ENCODE data around the gene TANC1. TPM values are rescaled to one million over a fixed set of nuclear protein-coding genes. Genes with fewer than 3 reads are reported as not detected.

Gene TANC1
- total RNA-seq, 1 donor: 34.7 TPM

DNA sequence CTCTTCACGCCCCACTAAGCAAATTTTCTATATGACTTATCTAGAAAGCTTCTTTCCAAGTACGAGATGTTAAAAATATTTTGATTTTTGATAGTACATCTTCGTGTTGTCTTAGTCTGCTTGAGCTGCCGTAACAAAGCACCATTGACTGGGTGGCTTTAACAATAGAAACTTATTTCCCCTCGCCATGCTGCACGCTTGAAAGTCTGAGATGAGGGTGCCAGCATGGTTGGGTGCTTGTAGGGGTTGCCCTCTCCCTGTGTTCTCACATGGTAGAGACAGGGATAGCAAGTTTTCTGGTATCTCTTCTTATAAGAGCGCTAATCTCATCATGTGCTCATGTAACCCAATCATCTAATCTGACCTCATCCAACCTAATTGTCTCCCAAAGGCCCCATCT, 106.2 kb downstream of the TANC1 start:
- Histone ChIP-seq H3K27me3 (ENCODE audit: insufficient read depth, low read length) (no peaks in the 10 kb centered on the region), H3K27ac (ENCODE audit: low read depth, low read length) (no peak overlapping the region), H2AFZ (ENCODE audit: low read length) (no peak overlapping the region), H3K4me2 (ENCODE audit: insufficient read depth, low read length) (no peak overlapping the region), H4K20me1 (ENCODE audit: insufficient read depth, low read length) (no peaks in the 10 kb centered on the region), H3K4me1 (ENCODE audit: insufficient read depth, low read length) (peaks cover 45% of the 10 kb centered on the region), H3K4me3 (ENCODE audit: insufficient read depth, low read length) (no peak overlapping the region), H3K9me3 (ENCODE audit: low read depth, low read length) (no peaks in the 10 kb centered on the region), H3K79me2 (ENCODE audit: insufficient read depth, low read length) (peaks cover 5% of the 10 kb centered on the region), H3K36me3 (ENCODE audit: insufficient read depth, low read length) (no peaks in the 10 kb centered on the region)
- TF ChIP-seq, protein P1, sequence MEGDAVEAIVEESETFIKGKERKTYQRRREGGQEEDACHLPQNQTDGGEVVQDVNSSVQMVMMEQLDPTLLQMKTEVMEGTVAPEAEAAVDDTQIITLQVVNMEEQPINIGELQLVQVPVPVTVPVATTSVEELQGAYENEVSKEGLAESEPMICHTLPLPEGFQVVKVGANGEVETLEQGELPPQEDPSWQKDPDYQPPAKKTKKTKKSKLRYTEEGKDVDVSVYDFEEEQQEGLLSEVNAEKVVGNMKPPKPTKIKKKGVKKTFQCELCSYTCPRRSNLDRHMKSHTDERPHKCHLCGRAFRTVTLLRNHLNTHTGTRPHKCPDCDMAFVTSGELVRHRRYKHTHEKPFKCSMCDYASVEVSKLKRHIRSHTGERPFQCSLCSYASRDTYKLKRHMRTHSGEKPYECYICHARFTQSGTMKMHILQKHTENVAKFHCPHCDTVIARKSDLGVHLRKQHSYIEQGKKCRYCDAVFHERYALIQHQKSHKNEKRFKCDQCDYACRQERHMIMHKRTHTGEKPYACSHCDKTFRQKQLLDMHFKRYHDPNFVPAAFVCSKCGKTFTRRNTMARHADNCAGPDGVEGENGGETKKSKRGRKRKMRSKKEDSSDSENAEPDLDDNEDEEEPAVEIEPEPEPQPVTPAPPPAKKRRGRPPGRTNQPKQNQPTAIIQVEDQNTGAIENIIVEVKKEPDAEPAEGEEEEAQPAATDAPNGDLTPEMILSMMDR (IDR thresholded peaks at IDR 0.05; ENCODE audit: extremely low read depth, low read depth, low read length): no peak
- DNase-seq (ENCODE audit: insufficient read length, low spot score, missing footprints): no peak

DNA sequence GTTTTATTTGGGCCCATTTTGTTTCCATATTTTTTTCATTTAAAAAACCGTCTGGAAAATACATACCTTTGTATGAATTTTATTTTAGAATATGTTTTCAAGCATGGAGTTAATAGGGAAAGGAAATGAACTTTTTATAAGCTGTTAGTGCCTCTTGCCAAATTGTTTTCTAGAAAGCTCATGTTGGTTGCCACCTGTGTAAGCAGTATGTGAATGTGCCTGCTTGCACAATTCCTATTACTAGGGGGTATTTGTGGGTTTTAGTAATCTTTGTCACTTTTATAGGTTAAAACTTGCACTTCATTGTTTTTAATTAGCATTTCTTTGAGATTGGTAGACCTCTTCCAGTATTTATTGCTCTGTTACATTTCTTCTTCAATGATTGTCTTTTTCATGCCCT, 107.3 kb downstream of the TANC1 start:
- peak overlapping the region; percentile 49 for H3K4me2 ChIP-seq (ENCODE audit: insufficient read depth, low read length)

DNA sequence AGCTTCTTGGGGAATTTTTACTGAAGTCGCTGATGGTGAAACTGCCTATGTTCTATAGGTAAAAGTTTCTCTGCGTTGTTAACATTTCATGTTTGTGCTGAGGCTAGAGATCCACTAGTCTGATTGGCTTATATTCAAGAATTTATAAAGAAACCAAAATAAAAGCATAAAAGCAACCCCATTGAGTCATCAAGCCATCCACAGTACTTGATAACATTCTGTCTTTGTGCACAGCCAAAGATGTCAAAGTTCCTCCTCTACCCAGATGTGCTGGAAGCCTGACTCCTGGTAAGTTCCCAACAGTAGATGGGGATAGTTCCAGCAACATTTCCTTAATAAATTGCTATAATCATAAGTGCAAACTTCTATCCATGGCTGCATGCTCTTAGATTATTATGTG, 107.8 kb downstream of the TANC1 start:
- Histone ChIP-seq H3K9me3 (ENCODE audit: low read depth, low read length) (no peaks in the 10 kb centered on the region), H2AFZ (ENCODE audit: low read length) (no peak overlapping the region), H3K27me3 (ENCODE audit: insufficient read depth, low read length) (no peaks in the 10 kb centered on the region), H3K4me1 (ENCODE audit: insufficient read depth, low read length) (peaks cover 41% of the 10 kb centered on the region), H3K36me3 (ENCODE audit: insufficient read depth, low read length) (no peaks in the 10 kb centered on the region), H3K4me3 (ENCODE audit: insufficient read depth, low read length) (no peak overlapping the region), H3K27ac (ENCODE audit: low read depth, low read length) (peak overlapping the region; percentile 24), H4K20me1 (ENCODE audit: insufficient read depth, low read length) (no peaks in the 10 kb centered on the region), H3K79me2 (ENCODE audit: insufficient read depth, low read length) (peaks cover 5% of the 10 kb centered on the region), H3K4me2 (ENCODE audit: insufficient read depth, low read length) (peak overlapping the region; percentile 49)
- no peak for DNase-seq (ENCODE audit: insufficient read length, low spot score, missing footprints)
- TF ChIP-seq, protein P1 (IDR thresholded peaks at IDR 0.05; ENCODE audit: extremely low read depth, low read depth, low read length): no peak

More for the DNA sequence above, 107.3 kb downstream of the TANC1 start:
- no peaks in the 10 kb centered on the region for H3K9me3 ChIP-seq (ENCODE audit: low read depth, low read length)
- no peaks in the 10 kb centered on the region for H4K20me1 ChIP-seq (ENCODE audit: insufficient read depth, low read length)
- peaks cover 41% of the 10 kb centered on the region for H3K4me1 ChIP-seq (ENCODE audit: insufficient read depth, low read length)
- TF ChIP-seq, protein P1 (IDR thresholded peaks at IDR 0.05; ENCODE audit: extremely low read depth, low read depth, low read length): no peak
- H2AFZ ChIP-seq (ENCODE audit: low read length): no peak overlapping the region
- no peak overlapping the region for H3K4me3 ChIP-seq (ENCODE audit: insufficient read depth, low read length)
- DNase-seq (ENCODE audit: insufficient read length, low spot score, missing footprints): no peak
- peak overlapping the region; percentile 24 for H3K27ac ChIP-seq (ENCODE audit: low read depth, low read length)
- H3K27me3 ChIP-seq (ENCODE audit: insufficient read depth, low read length): no peaks in the 10 kb centered on the region
- H3K36me3 ChIP-seq (ENCODE audit: insufficient read depth, low read length): no peaks in the 10 kb centered on the region
- H3K79me2 ChIP-seq (ENCODE audit: insufficient read depth, low read length): peaks cover 5% of the 10 kb centered on the region

DNA sequence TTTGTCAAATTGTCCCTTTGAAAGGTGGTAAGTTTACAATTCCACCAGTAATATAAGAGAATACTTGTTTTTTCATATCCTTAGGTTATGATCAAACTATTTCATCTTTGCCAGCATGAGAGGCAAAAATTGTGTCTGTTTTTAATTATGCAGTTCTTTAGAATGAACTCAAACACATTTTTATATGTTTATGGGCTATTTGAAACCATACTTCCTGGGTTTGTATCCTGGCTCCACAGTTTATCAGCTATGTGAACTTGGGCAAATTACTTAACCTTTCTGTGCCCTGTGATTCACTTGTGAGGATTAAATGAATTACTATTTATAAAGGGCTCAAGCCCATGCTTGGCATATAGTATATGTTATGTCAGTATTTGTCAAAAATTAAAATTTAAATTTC, 109.4 kb downstream of the TANC1 start:
- Histone ChIP-seq H3K27ac (ENCODE audit: low read depth, low read length) (no peak overlapping the region), H3K4me3 (ENCODE audit: insufficient read depth, low read length) (no peak overlapping the region), H4K20me1 (ENCODE audit: insufficient read depth, low read length) (no peaks in the 10 kb centered on the region), H3K79me2 (ENCODE audit: insufficient read depth, low read length) (peaks cover 8% of the 10 kb centered on the region), H3K27me3 (ENCODE audit: insufficient read depth, low read length) (no peaks in the 10 kb centered on the region), H3K36me3 (ENCODE audit: insufficient read depth, low read length) (no peaks in the 10 kb centered on the region), H3K4me2 (ENCODE audit: insufficient read depth, low read length) (no peak overlapping the region), H3K4me1 (ENCODE audit: insufficient read depth, low read length) (peaks cover 27% of the 10 kb centered on the region), H2AFZ (ENCODE audit: low read length) (no peak overlapping the region), H3K9me3 (ENCODE audit: low read depth, low read length) (no peaks in the 10 kb centered on the region)
- no peak for DNase-seq (ENCODE audit: insufficient read length, low spot score, missing footprints)
- TF ChIP-seq, protein P1 (IDR thresholded peaks at IDR 0.05; ENCODE audit: extremely low read depth, low read depth, low read length): no peak

Data from osteoblast (primary cell).